ENCODE measurements around the gene FAM20B. TPM values are rescaled to one million over a fixed set of nuclear protein-coding genes. Genes with fewer than 3 reads are reported as not detected.
A peak's percentile ranks its signal among the peaks of the same experiment; 100 is the strongest.

Gene FAM20B
- total and polyA plus RNA-seq, 2 of the 8 experiments (the other 6 are each of a cell fraction or from before 2014, with no cell fraction given) = 8.3 to 36.6 TPM

GRCh38 chr1:179016706-179017382, 8.8 kb upstream of the FAM20B start:
- H3K4me2 ChIP-seq (ENCODE audit: insufficient read depth in 1 of 2, low read depth in 2 of 2, low read length in 2 of 2) = no peak overlapping the region
- no peak overlapping the region for H3K27ac ChIP-seq (ENCODE audit: low read depth, low read length)
- no peak overlapping the region for H4K91ac ChIP-seq (replicated peaks; ENCODE audit: insufficient read length, low read length)
- H2AFZ ChIP-seq (ENCODE audit: low read length) = peak overlapping the region; percentile 51; the same call in 1 of the 2 replicates
- no peak overlapping the region for H3K4me3 ChIP-seq (ENCODE audit: extremely low read depth in 1 of 4, insufficient read depth in 2 of 4, low read depth in 3 of 4, low read length in 4 of 4)
- POLR2A ChIA-PET (ENCODE audit: partially characterized antibody) = interaction anchor here (0.6 kb wide), 1 partner anchor 979 kb away, joined by 6 read pairs; no protein-coding TSS in a partner anchor
- 88% methylated on average over 5 of the region's 5 CpGs; no CpG with 5 or more reads in 1 of the 2 experiments for WGBS, 2 experiments (ENCODE audit: extremely low coverage in 1 of 2, insufficient coverage in 1 of 2, insufficient read length in 1 of 2, insufficient replicate concordance in 2 of 2, low coverage in 1 of 2, low lambda C conversion rate in 2 of 2, missing lambda C conversion rate in 1 of 2)
- no peaks in the 10 kb centered on the region for H3K4me1 ChIP-seq (replicated peaks in 1 of 4; ENCODE audit: control insufficient read depth in 3 of 4, insufficient read depth in 4 of 4, low read length in 3 of 4)
- H3K56ac ChIP-seq (replicated peaks; ENCODE audit: insufficient read length, low read depth, low read length) = no peak overlapping the region
- FAIRE-seq = no peak
- no peaks in the 10 kb centered on the region for H3K79me1 ChIP-seq (ENCODE audit: low read depth, low read length)
- no peak overlapping the region for H3K23ac ChIP-seq (ENCODE audit: insufficient read length)
- no peak overlapping the region for H2AK5ac ChIP-seq (ENCODE audit: low read depth, low read length)
- H3K27me3 ChIP-seq (replicated peaks in 1 of 4; ENCODE audit: control insufficient read depth in 3 of 4, extremely low read depth in 1 of 4, insufficient read depth in 3 of 4, low read length in 3 of 4) = no peaks in the 10 kb centered on the region
- H3K14ac ChIP-seq (ENCODE audit: insufficient read length) = no peak overlapping the region
- no peak overlapping the region for H3K18ac ChIP-seq (ENCODE audit: extremely low read depth, low read length)
- H3K9me3 ChIP-seq (ENCODE audit: insufficient read depth in 2 of 2, low read depth in 1 of 2, low read length in 1 of 2) = no peaks in the 10 kb centered on the region
- H3K9ac ChIP-seq (replicated peaks in 1 of 4; ENCODE audit: extremely low read depth in 1 of 4, low read depth in 3 of 4, low read length in 3 of 4) = no peak overlapping the region
- no peak overlapping the region for H4K5ac ChIP-seq (ENCODE audit: insufficient read length, low read depth, low read length)
- H2BK5ac ChIP-seq (ENCODE audit: low read depth, low read length) = 0 out of 2 replicates have a peak overlapping the region, but pooled peaks have one; percentile 21
- no peak for DNase-seq (ENCODE audit: low read depth in 1 of 2, low spot score in 2 of 2)
- H2BK20ac ChIP-seq (ENCODE audit: low read length) = no peak overlapping the region
- H3K36me3 ChIP-seq (ENCODE audit: control insufficient read depth in 2 of 4, insufficient read depth in 4 of 4, low read length in 3 of 4) = no peaks in the 10 kb centered on the region
- no peaks in the 10 kb centered on the region for H4K20me1 ChIP-seq (replicated peaks in 1 of 2; ENCODE audit: control insufficient read depth in 1 of 2, insufficient read depth in 2 of 2, low read length in 2 of 2)
- no peak overlapping the region for H3K4ac ChIP-seq (replicated peaks; ENCODE audit: insufficient read length, low read depth, low read length)
- H2BK120ac ChIP-seq (replicated peaks; ENCODE audit: low read depth, low read length) = no peak overlapping the region
- H3K79me2 ChIP-seq (ENCODE audit: control insufficient read depth in 1 of 2, insufficient read depth in 2 of 2, low read length in 2 of 2) = no peaks in the 10 kb centered on the region
- CTCF ChIA-PET (ENCODE audit: partially characterized antibody) = interaction anchor here (0.7 to 2.3 kb wide), 6 partner anchors 10 to 490 kb away, joined by 3 to 19 read pairs (median 4); no protein-coding TSS in a partner anchor
- no peak for TF ChIP-seq CHD2 (IDR thresholded peaks at IDR 0.05; ENCODE audit: low read length)
- TF ChIP-seq EZH2 (IDR thresholded peaks at IDR 0.05; ENCODE audit: low read depth, low read length, severe bottlenecking) = no peak
- no peak for TF ChIP-seq BCL11A (IDR thresholded peaks at IDR 0.05; ENCODE audit: low read depth in 2 of 2, low read length in 2 of 2)
- no peak for TF ChIP-seq GTF2F1 (IDR thresholded peaks at IDR 0.05; ENCODE audit: borderline replicate concordance, low read depth, low read length)
- TF ChIP-seq SIX5 (IDR thresholded peaks at IDR 0.05; ENCODE audit: low read depth, low read length) = no peak
- TF ChIP-seq MAFK (IDR thresholded peaks at IDR 0.05; ENCODE audit: low read depth, low read length) = no peak
- no peak overlapping the region for H4K8ac ChIP-seq (ENCODE audit: extremely low read depth, insufficient read depth, low read length)
- no peaks in the 10 kb centered on the region for H3K23me2 ChIP-seq (ENCODE audit: low read depth, low read length)
- no peak overlapping the region for H2BK12ac ChIP-seq (ENCODE audit: low read depth, low read length)
- no peak overlapping the region for H2BK15ac ChIP-seq (ENCODE audit: low read length)
